Upper lobe of right lung (tissue), 1 donor: ENCODE results near the gene SLC17A2. TPM values are rescaled to one million over a fixed set of nuclear protein-coding genes. Genes with fewer than 3 reads are reported as not detected.

Source experiments
- ATAC-seq: fragments of 200-7000 bp; cut with Tn5 transposase; one replicate; pipeline ENCODE4 v1.9.1; 2020; ENCODE audit warnings: mild to moderate bottlenecking, moderate library complexity
- DNase-seq: peaks from one replicate; pipeline ENCODE4 v3.0.0-alpha.2; 2020
- H3K27ac ChIP-seq: fragments of 200-600 bp; one replicate; pipeline ENCODE4 v1.8.0; 2022
- H3K27me3 ChIP-seq: fragments of 200-600 bp; one replicate; pipeline ENCODE4 v1.8.0; 2022; ENCODE audit warnings: mild to moderate bottlenecking
- H3K36me3 ChIP-seq: fragments of 200-600 bp; one replicate; pipeline ENCODE4 v1.8.0; 2022
- H3K4me1 ChIP-seq: fragments of 200-600 bp; one replicate; pipeline ENCODE4 v1.8.0; 2022
- H3K4me3 ChIP-seq: fragments of 200-600 bp; one replicate; pipeline ENCODE4 v1.8.0; 2022; ENCODE audit warnings: mild to moderate bottlenecking
- H3K9me3 ChIP-seq: fragments of 200-600 bp; one replicate; pipeline ENCODE4 v1.8.0; 2022
- intact Hi-C: fragments of 100-400 bp; cut with DNase I; formaldehyde crosslinking; loops from one replicate; pipeline ENCODE4 v1.11.0; 2022
- total RNA-seq: library from RNA; stranded (reverse); fragmentation: NEBNext Ultra II Directional; extraction: Animal tissue kit (Norgen Biotek cat#: 25700); gene quantifications from one replicate; pipeline ENCODE4 v1.2.1, GENCODE V29; 2021
- TF ChIP-seq, protein P1 (sequence below): fragments of 200-600 bp; IDR thresholded peaks from one replicate; pipeline ENCODE4 v1.8.0; 2022; ENCODE audit warnings: antibody characterized with exemption
- donor health status: DM: no; HTN: yes; CAD: no; lungs with severe emphysema.

Gene SLC17A2
- total RNA-seq, 1 donor from 2014 or later = not detected

DNA sequence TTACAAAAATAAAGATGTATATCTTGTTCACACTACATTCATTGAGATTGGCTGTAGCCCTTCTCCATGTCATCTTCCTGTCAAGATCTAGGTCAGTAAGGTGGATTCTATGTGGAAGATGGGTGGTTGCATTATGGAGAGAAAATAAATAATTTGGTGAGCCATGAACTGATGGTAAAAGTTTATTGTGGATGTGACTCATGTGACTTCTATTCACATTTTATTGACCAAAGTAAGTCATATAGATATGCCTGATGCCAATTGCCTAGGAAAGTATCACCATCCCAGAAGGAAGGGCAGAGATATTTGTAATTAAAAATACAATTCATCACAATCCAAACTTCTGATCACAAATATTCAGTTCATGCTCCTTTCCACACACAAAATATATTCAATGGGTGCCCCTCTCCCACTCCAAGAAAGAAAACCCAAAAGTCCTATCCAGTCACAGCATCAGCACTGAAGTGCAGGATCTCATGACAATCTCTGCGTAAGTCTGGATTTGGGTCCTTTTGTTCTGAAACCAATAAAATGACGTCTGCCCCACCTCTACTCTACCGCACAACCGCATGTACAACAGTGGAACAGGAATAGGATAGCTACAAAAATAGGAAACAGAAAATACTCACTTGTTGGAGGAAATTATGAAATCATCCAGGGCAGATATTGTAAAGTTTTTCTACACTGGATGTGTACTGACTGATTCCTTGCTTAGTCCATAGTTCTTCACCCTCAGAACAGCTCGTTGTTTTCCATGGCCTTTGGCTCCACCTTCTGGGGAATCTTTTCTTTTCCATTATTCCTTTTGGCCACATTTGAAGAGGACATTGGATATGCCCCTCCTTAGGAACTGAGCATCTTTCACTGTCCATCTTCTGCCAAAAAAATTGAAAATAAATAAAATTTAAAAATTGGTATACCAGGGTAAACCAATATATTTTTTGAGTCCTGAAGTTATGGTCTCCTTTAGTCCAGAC lies 40.3 kb downstream of the SLC17A2 start:
- DNase-seq = no peak
- TF ChIP-seq, protein P1, sequence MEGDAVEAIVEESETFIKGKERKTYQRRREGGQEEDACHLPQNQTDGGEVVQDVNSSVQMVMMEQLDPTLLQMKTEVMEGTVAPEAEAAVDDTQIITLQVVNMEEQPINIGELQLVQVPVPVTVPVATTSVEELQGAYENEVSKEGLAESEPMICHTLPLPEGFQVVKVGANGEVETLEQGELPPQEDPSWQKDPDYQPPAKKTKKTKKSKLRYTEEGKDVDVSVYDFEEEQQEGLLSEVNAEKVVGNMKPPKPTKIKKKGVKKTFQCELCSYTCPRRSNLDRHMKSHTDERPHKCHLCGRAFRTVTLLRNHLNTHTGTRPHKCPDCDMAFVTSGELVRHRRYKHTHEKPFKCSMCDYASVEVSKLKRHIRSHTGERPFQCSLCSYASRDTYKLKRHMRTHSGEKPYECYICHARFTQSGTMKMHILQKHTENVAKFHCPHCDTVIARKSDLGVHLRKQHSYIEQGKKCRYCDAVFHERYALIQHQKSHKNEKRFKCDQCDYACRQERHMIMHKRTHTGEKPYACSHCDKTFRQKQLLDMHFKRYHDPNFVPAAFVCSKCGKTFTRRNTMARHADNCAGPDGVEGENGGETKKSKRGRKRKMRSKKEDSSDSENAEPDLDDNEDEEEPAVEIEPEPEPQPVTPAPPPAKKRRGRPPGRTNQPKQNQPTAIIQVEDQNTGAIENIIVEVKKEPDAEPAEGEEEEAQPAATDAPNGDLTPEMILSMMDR = peak; percentile 46
- H3K36me3 ChIP-seq = no peaks in the 10 kb centered on the region
- H3K27ac ChIP-seq = no peak overlapping the region
- no peaks in the 10 kb centered on the region for H3K4me1 ChIP-seq
- H3K9me3 ChIP-seq = no peaks in the 10 kb centered on the region
- peak; percentile 76 for ATAC-seq
- H3K4me3 ChIP-seq = no peak overlapping the region
- intact Hi-C loops = no loop called here
- H3K27me3 ChIP-seq = no peaks in the 10 kb centered on the region

DNA sequence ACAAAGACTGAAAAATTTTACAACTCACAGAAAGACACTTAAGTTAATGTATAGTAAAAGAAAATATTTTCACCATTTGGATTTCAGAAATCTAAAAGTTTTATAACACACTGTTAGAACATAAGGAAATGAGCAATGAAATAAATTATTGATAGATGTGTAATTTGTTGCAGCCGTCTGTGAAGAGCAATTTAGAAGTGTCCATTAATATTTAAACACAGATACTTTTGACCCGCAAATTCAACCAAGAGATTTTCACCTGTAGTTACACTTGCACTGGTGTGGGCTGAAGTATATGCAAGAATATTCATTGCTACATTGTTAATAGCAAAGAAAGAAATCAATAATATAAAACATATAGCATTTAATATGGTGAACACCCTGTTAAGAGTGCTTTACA lies 41.9 kb downstream of the SLC17A2 start:
- Histone ChIP-seq H3K27me3 (no peaks in the 10 kb centered on the region), H3K4me3 (no peak overlapping the region), H3K9me3 (no peaks in the 10 kb centered on the region), H3K27ac (no peak overlapping the region), H3K4me1 (no peaks in the 10 kb centered on the region), H3K36me3 (no peaks in the 10 kb centered on the region)
- DNase-seq (no peak), ATAC-seq (no peak)
- intact Hi-C loops = no loop called here
- TF ChIP-seq, protein P1 = no peak

DNA sequence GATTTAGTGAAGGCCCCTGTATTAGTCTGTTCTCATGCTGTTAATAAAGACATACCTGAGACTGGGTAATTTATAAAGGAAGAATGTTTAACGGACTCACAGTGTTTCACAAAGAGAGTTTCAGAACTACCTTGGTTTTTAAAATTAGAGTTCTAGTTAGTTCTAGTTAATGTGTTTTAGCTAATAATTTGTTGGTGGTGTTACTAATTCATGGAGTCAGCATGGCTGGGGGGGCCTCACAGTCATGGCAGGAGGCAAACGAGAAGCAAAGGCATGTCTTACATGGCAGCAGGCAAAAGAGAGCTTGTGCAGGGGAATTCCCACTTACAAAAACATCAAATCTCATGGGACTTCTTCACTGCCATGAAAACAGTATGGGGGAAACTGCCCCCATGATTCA lies 44.4 kb downstream of the SLC17A2 start:
- no peaks in the 10 kb centered on the region for H3K4me1 ChIP-seq
- intact Hi-C loops = no loop called here
- TF ChIP-seq, protein P1 = no peak
- no peaks in the 10 kb centered on the region for H3K36me3 ChIP-seq
- H3K27ac ChIP-seq = no peak overlapping the region
- no peaks in the 10 kb centered on the region for H3K9me3 ChIP-seq
- no peaks in the 10 kb centered on the region for H3K27me3 ChIP-seq
- DNase-seq (no peak), ATAC-seq (no peak)
- H3K4me3 ChIP-seq = no peak overlapping the region

DNA sequence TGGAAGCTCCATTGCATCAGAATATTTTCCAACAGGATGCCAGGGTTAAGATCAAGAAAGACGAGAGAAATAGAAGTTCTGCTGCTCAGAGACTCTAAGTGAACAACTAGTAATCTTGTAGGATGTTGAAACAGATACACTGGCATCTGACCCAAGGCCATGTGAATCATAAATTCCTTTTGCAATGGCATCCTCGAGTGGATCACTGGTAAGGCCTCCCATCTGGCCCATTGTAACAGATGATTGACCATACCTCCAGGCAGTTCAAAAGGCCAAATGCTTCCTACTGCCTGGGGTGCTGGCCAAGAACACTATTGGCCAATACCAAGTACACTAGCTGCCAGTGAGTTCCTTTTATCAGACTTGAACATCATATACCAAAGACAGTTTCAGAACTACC lies 46.5 kb downstream of the SLC17A2 start:
- Histone ChIP-seq H3K4me1 (no peaks in the 10 kb centered on the region), H3K27me3 (no peaks in the 10 kb centered on the region), H3K4me3 (no peak overlapping the region), H3K36me3 (no peaks in the 10 kb centered on the region), H3K27ac (no peak overlapping the region), H3K9me3 (no peaks in the 10 kb centered on the region)
- intact Hi-C loops = no loop called here
- TF ChIP-seq, protein P1 = no peak
- no peak for DNase-seq
- ATAC-seq = peak; percentile 75

DNA sequence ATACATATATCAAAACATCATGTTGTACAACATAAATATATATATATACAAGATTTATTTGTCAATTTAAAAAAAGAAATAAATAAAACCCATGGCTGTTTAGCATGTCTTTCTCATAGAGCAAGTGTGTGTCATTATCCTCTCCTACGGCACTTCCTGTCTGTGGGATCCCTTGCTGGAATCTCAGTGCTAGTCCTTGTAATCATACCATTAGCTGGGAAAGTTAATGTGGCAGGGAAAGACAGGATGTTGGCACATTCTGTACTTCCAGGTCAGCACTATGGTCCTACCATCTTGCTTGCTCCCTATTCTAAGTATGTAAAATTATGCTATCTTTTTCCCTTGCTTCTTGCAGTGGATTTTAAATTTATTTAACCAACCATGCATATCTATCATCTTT lies 47.0 kb downstream of the SLC17A2 start:
- Histone ChIP-seq H3K4me3 (no peak overlapping the region), H3K27ac (no peak overlapping the region), H3K36me3 (no peaks in the 10 kb centered on the region), H3K27me3 (no peaks in the 10 kb centered on the region), H3K9me3 (no peaks in the 10 kb centered on the region), H3K4me1 (no peaks in the 10 kb centered on the region)
- no peak for DNase-seq
- intact Hi-C loops = no loop called here
- no peak for ATAC-seq
- TF ChIP-seq, protein P1 = no peak
